ENCODE measurements around the gene CLEC4G.

- TF ChIP-seq NFE2L2 (IDR thresholded peaks at IDR 0.05; ENCODE audit: low read length): no peak
- TF ChIP-seq, protein P1, sequence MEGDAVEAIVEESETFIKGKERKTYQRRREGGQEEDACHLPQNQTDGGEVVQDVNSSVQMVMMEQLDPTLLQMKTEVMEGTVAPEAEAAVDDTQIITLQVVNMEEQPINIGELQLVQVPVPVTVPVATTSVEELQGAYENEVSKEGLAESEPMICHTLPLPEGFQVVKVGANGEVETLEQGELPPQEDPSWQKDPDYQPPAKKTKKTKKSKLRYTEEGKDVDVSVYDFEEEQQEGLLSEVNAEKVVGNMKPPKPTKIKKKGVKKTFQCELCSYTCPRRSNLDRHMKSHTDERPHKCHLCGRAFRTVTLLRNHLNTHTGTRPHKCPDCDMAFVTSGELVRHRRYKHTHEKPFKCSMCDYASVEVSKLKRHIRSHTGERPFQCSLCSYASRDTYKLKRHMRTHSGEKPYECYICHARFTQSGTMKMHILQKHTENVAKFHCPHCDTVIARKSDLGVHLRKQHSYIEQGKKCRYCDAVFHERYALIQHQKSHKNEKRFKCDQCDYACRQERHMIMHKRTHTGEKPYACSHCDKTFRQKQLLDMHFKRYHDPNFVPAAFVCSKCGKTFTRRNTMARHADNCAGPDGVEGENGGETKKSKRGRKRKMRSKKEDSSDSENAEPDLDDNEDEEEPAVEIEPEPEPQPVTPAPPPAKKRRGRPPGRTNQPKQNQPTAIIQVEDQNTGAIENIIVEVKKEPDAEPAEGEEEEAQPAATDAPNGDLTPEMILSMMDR (CRISPR knock-in tag; IDR thresholded peaks at IDR 0.05): no peak
- TF ChIP-seq, protein P2, sequence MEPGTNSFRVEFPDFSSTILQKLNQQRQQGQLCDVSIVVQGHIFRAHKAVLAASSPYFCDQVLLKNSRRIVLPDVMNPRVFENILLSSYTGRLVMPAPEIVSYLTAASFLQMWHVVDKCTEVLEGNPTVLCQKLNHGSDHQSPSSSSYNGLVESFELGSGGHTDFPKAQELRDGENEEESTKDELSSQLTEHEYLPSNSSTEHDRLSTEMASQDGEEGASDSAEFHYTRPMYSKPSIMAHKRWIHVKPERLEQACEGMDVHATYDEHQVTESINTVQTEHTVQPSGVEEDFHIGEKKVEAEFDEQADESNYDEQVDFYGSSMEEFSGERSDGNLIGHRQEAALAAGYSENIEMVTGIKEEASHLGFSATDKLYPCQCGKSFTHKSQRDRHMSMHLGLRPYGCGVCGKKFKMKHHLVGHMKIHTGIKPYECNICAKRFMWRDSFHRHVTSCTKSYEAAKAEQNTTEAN (CRISPR knock-in tag; conservative IDR thresholded peaks at IDR 0.05): no peak
- TF ChIP-seq DNMT3B (CRISPR knock-in tag; conservative IDR thresholded peaks at IDR 0.05): no peak
- TF ChIP-seq, protein P3, sequence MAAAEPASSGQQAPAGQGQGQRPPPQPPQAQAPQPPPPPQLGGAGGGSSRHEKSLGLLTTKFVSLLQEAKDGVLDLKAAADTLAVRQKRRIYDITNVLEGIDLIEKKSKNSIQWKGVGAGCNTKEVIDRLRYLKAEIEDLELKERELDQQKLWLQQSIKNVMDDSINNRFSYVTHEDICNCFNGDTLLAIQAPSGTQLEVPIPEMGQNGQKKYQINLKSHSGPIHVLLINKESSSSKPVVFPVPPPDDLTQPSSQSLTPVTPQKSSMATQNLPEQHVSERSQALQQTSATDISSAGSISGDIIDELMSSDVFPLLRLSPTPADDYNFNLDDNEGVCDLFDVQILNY (CRISPR knock-in tag; conservative IDR thresholded peaks at IDR 0.05): no peak
- TF ChIP-seq ZNF24 (IDR thresholded peaks at IDR 0.05): no peak
- TF ChIP-seq BRF2 (CRISPR knock-in tag; IDR thresholded peaks at IDR 0.05): no peak
- TF ChIP-seq HOMEZ (CRISPR knock-in tag; IDR thresholded peaks at IDR 0.05; ENCODE audit: low read depth): no peak
Measured at GRCh38 chr19:7746903-7747884, 15.3 kb upstream of the CLEC4G start, which contains the start of gene CD209.
